WTC11 (cell line): ENCODE data around the gene TAF5L.

Source experiments
- ATF1 ChIP-seq: sonication (generic); formaldehyde crosslinking; IDR thresholded peaks from 2 replicates; pipeline ENCODE4 v1.8.1; 2023; ENCODE audit warnings: mild to moderate bottlenecking, moderate library complexity, missing genetic modification reagents
- CDX4 ChIP-seq: fragments of 250-450 bp; sonication (Bioruptor Pico); IDR thresholded peaks from 2 replicates; pipeline ENCODE4 v1.9.0; 2021; ENCODE audit warnings: moderate library complexity, mild to moderate bottlenecking, inconsistent platforms, borderline replicate concordance
- CREB1 ChIP-seq: sonication (generic); formaldehyde crosslinking; IDR thresholded peaks from 2 replicates; pipeline ENCODE4 v1.8.0; 2023; ENCODE audit warnings: mild to moderate bottlenecking, missing genetic modification reagents
- CTCF ChIP-seq: fragments of 200-600 bp; IDR thresholded peaks from 2 replicates; pipeline ENCODE4 v1.8.0; 2022; ENCODE audit warnings: antibody characterized with exemption
- FOXK1 ChIP-seq: sonication (generic); formaldehyde crosslinking; IDR thresholded peaks from 2 replicates; pipeline ENCODE4 v1.8.0; 2022; ENCODE audit warnings: mild to moderate bottlenecking, moderate library complexity, missing genetic modification reagents
- FOXP1 ChIP-seq: sonication (generic); formaldehyde crosslinking; IDR thresholded peaks from 2 replicates; pipeline ENCODE4 v1.8.0; 2022; ENCODE audit warnings: missing genetic modification reagents, mild to moderate bottlenecking, moderate library complexity, borderline replicate concordance
- IRF2 ChIP-seq: sonication (generic); formaldehyde crosslinking; IDR thresholded peaks from 2 replicates; pipeline ENCODE4 v1.8.0; 2022; ENCODE audit warnings: low read depth, missing genetic modification reagents, borderline replicate concordance
- MAX ChIP-seq: sonication (generic); formaldehyde crosslinking; IDR thresholded peaks from 2 replicates; pipeline ENCODE4 v1.8.0; 2022; ENCODE audit warnings: mild to moderate bottlenecking, missing genetic modification reagents
- NFE2L1 ChIP-seq: sonication (generic); formaldehyde crosslinking; IDR thresholded peaks from 2 replicates; pipeline ENCODE4 v1.8.1; 2023; ENCODE audit warnings: missing genetic modification reagents
- NR1H2 ChIP-seq: sonication (generic); formaldehyde crosslinking; IDR thresholded peaks from 2 replicates; pipeline ENCODE4 v1.9.0; 2021; ENCODE audit warnings: mild to moderate bottlenecking, moderate library complexity, missing genetic modification reagents
- USF2 ChIP-seq: sonication (generic); formaldehyde crosslinking; IDR thresholded peaks from 2 replicates; pipeline ENCODE4 v1.8.1; 2023; ENCODE audit warnings: mild to moderate bottlenecking, missing genetic modification reagents, moderate library complexity

GRCh38 chr1:229671310-229671709, 45.4 kb upstream of the TAF5L start:
- no peak for TF ChIP-seq FOXP1
- no peak for TF ChIP-seq CTCF
- no peak for TF ChIP-seq IRF2 (CRISPR knock-in tag)
- no peak for TF ChIP-seq CDX4 (CRISPR knock-in tag)
- TF ChIP-seq MAX (CRISPR knock-in tag), result no peak
- TF ChIP-seq ATF1, result no peak
- no peak for TF ChIP-seq USF2 (CRISPR knock-in tag)
- no peak for TF ChIP-seq FOXK1 (CRISPR knock-in tag)
- no peak for TF ChIP-seq NFE2L1 (CRISPR knock-in tag)
- TF ChIP-seq CREB1 (CRISPR knock-in tag), result no peak
- TF ChIP-seq NR1H2 (CRISPR knock-in tag), result no peak
